ENCODE measurements around the gene DHRS7C.

DHRS7C gene

GRCh38 chr17:9810100-9810949 lies 18.9 kb upstream of the DHRS7C start:
- DNase-seq (ENCODE audit: low read depth) = no peak
- H3K4me3 ChIP-seq (ENCODE audit: low read length) = no peak overlapping the region
- no peak for TF ChIP-seq CTCF (conservative IDR thresholded peaks at IDR 0.05; ENCODE audit: low read depth, low read length)

GRCh38 chr17:9809409-9809808 lies 18.0 kb upstream of the DHRS7C start:
- no peak for TF ChIP-seq CTCF (conservative IDR thresholded peaks at IDR 0.05; ENCODE audit: low read depth, low read length)
- DNase-seq (ENCODE audit: low read depth) = no peak
- no peak overlapping the region for H3K4me3 ChIP-seq (ENCODE audit: low read length)

GRCh38 chr17:9806699-9807098 lies 15.3 kb upstream of the DHRS7C start:
- TF ChIP-seq CTCF (conservative IDR thresholded peaks at IDR 0.05; ENCODE audit: low read depth, low read length) = no peak
- no peak overlapping the region for H3K4me3 ChIP-seq (ENCODE audit: low read length)
- no peak for DNase-seq (ENCODE audit: low read depth)

- no peak for TF ChIP-seq CTCF (conservative IDR thresholded peaks at IDR 0.05; ENCODE audit: low read depth, low read length)
- no peak overlapping the region for H3K4me3 ChIP-seq (ENCODE audit: low read length)
Observed at GRCh38 chr17:9805769-9806168, 14.4 kb upstream of the DHRS7C start.

GRCh38 chr17:9802697-9803096 lies 11.3 kb upstream of the DHRS7C start:
- H3K4me3 ChIP-seq (ENCODE audit: low read length) = no peak overlapping the region
- DNase-seq (ENCODE audit: low read depth) = no peak
- no peak for TF ChIP-seq CTCF (conservative IDR thresholded peaks at IDR 0.05; ENCODE audit: low read depth, low read length)

More at GRCh38 chr17:9805769-9806168, 14.4 kb upstream of the DHRS7C start:
- no peak for DNase-seq (ENCODE audit: low read depth)

GRCh38 chr17:9802294-9802693 lies 10.9 kb upstream of the DHRS7C start:
- no peak for TF ChIP-seq CTCF (conservative IDR thresholded peaks at IDR 0.05; ENCODE audit: low read depth, low read length)
- no peak overlapping the region for H3K4me3 ChIP-seq (ENCODE audit: low read length)
- DNase-seq (ENCODE audit: low read depth) = no peak

GRCh38 chr17:9801505-9801904 lies 10.1 kb upstream of the DHRS7C start:
- no peak for DNase-seq (ENCODE audit: low read depth)
- no peak overlapping the region for H3K4me3 ChIP-seq (ENCODE audit: low read length)
- no peak for TF ChIP-seq CTCF (conservative IDR thresholded peaks at IDR 0.05; ENCODE audit: low read depth, low read length)

Measured in retinal pigment epithelial cell (primary cell).